Upper lobe of right lung (tissue), 1 donor: ENCODE data around the gene P4HTM. TPM values are rescaled to one million over a fixed set of nuclear protein-coding genes. Genes with fewer than 3 reads are reported as not detected.
A peak's percentile ranks its signal among the peaks of the same experiment; 100 is the strongest.

ENCODE experiments used
- ATAC-seq: fragments of 200-7000 bp; cut with Tn5 transposase; one replicate; pipeline ENCODE4 v1.9.1; 2020; ENCODE audit warnings: mild to moderate bottlenecking, moderate library complexity
- DNase-seq: peaks from one replicate; pipeline ENCODE4 v3.0.0-alpha.2; 2020
- H3K27ac ChIP-seq: fragments of 200-600 bp; one replicate; pipeline ENCODE4 v1.8.0; 2022
- H3K27me3 ChIP-seq: fragments of 200-600 bp; one replicate; pipeline ENCODE4 v1.8.0; 2022; ENCODE audit warnings: mild to moderate bottlenecking
- H3K36me3 ChIP-seq: fragments of 200-600 bp; one replicate; pipeline ENCODE4 v1.8.0; 2022
- H3K4me1 ChIP-seq: fragments of 200-600 bp; one replicate; pipeline ENCODE4 v1.8.0; 2022
- H3K4me3 ChIP-seq: fragments of 200-600 bp; one replicate; pipeline ENCODE4 v1.8.0; 2022; ENCODE audit warnings: mild to moderate bottlenecking
- H3K9me3 ChIP-seq: fragments of 200-600 bp; one replicate; pipeline ENCODE4 v1.8.0; 2022
- intact Hi-C: fragments of 100-400 bp; cut with DNase I; formaldehyde crosslinking; loops from one replicate; pipeline ENCODE4 v1.11.0; 2022
- microRNA-seq: library from miRNA; unstranded; fragments of <30 nt; microRNA quantifications from one replicate; pipeline ENCODE4 v1.2.0, GENCODE V29; 2020; ENCODE audit warnings: borderline microRNAs expressed
- total RNA-seq: library from RNA; stranded (reverse); fragmentation: NEBNext Ultra II Directional; extraction: Animal tissue kit (Norgen Biotek cat#: 25700); gene quantifications from one replicate; pipeline ENCODE4 v1.2.1, GENCODE V29; 2021
- TF ChIP-seq, protein P1 (sequence below): fragments of 200-600 bp; IDR thresholded peaks from one replicate; pipeline ENCODE4 v1.8.0; 2022; ENCODE audit warnings: antibody characterized with exemption
- donor health status: DM: no; HTN: yes; CAD: no; lungs with severe emphysema.

The P4HTM gene
- total RNA-seq, 1 donor from 2014 or later = 38.0 TPM

DNA sequence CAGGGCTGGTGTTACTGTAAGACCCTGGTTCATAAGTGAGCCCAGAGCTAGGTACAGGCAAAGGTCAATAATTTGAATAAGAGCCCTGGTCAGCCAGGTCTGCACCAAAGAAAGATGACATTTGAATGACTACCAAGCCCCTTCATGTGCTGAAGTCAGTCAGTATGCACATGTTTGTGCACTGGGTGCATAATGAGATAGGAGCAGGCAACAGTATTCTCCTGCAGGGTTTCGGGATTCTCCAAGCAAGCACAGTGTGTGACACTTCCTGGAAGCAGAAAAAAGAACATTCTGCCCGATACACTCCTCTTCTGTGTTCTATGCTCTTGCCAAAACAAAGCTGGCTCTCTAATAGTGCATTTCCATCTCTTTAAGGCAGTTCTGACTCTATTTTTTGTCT, 44.6 kb downstream of the P4HTM start:
- TF ChIP-seq, protein P1, sequence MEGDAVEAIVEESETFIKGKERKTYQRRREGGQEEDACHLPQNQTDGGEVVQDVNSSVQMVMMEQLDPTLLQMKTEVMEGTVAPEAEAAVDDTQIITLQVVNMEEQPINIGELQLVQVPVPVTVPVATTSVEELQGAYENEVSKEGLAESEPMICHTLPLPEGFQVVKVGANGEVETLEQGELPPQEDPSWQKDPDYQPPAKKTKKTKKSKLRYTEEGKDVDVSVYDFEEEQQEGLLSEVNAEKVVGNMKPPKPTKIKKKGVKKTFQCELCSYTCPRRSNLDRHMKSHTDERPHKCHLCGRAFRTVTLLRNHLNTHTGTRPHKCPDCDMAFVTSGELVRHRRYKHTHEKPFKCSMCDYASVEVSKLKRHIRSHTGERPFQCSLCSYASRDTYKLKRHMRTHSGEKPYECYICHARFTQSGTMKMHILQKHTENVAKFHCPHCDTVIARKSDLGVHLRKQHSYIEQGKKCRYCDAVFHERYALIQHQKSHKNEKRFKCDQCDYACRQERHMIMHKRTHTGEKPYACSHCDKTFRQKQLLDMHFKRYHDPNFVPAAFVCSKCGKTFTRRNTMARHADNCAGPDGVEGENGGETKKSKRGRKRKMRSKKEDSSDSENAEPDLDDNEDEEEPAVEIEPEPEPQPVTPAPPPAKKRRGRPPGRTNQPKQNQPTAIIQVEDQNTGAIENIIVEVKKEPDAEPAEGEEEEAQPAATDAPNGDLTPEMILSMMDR = no peak
- DNase-seq (no peak), ATAC-seq (no peak)
- Histone ChIP-seq H3K36me3 (peaks cover 89% of the 10 kb centered on the region), H3K9me3 (no peaks in the 10 kb centered on the region), H3K27me3 (no peaks in the 10 kb centered on the region), H3K4me1 (no peaks in the 10 kb centered on the region), H3K27ac (no peak overlapping the region), H3K4me3 (no peak overlapping the region)
- intact Hi-C loops = no loop called here

GRCh38 chr3:49035281-49035680, 45.2 kb downstream of the P4HTM start:
- DNase-seq (no peak), ATAC-seq (peak; percentile 65)
- H3K27ac ChIP-seq = no peak overlapping the region
- no peaks in the 10 kb centered on the region for H3K9me3 ChIP-seq
- no peak overlapping the region for H3K4me3 ChIP-seq
- no peaks in the 10 kb centered on the region for H3K27me3 ChIP-seq
- TF ChIP-seq, protein P1 = no peak
- H3K36me3 ChIP-seq = peaks cover 87% of the 10 kb centered on the region
- H3K4me1 ChIP-seq = no peaks in the 10 kb centered on the region
- intact Hi-C loops = no loop called here

GRCh38 chr3:49053543-49053942, 63.5 kb downstream of the P4HTM start:
- no peak for DNase-seq
- ATAC-seq = no peak
- Histone ChIP-seq H3K9me3 (no peaks in the 10 kb centered on the region), H3K4me3 (no peak overlapping the region), H3K27me3 (no peaks in the 10 kb centered on the region), H3K4me1 (no peaks in the 10 kb centered on the region), H3K27ac (no peak overlapping the region), H3K36me3 (peaks cover 69% of the 10 kb centered on the region)
- intact Hi-C loops = no loop called here
- TF ChIP-seq, protein P1 = no peak

- Histone ChIP-seq H3K27me3 (no peaks in the 10 kb centered on the region), H3K4me3 (no peak overlapping the region), H3K36me3 (peaks cover 69% of the 10 kb centered on the region), H3K9me3 (no peaks in the 10 kb centered on the region), H3K4me1 (no peaks in the 10 kb centered on the region), H3K27ac (no peak overlapping the region)
- no peak for DNase-seq
- ATAC-seq = no peak
- TF ChIP-seq, protein P1 = no peak
- intact Hi-C loops = no loop called here
These were observed 64.4 kb downstream of the P4HTM start for GRCh38 chr3:49054344-49054862.

Small RNA genes within 50 kb of the gene (microRNA-seq; reads per million reads assigned to microRNA genes)
- gene MIR191 (8,067 reads per million, percentile 95 among the genes with 10 or more reads in this experiment), gene MIR425 (814 reads per million, percentile 84 among the genes with 10 or more reads in this experiment)

Other genes starting within 250 kb of the P4HTM start
- gene PRKAR2A, start 142.4 kb upstream of the P4HTM start, total RNA-seq = 47.6 TPM
- 26.0 TPM for gene SLC25A20, start 91.4 kb upstream of the P4HTM start, total RNA-seq
- gene ARIH2, start 71.4 kb upstream of the P4HTM start, total RNA-seq = 88.1 TPM
- 172 TPM for gene WDR6, start 17.1 kb downstream of the P4HTM start, total RNA-seq
- 19.0 TPM for gene DALRD3, start 28.3 kb downstream of the P4HTM start, total RNA-seq
- 77.6 TPM for gene NDUFAF3, start 31.9 kb downstream of the P4HTM start, total RNA-seq
- 107 TPM for gene IMPDH2, start 39.2 kb downstream of the P4HTM start, total RNA-seq
- gene QRICH1, start 103.8 kb downstream of the P4HTM start, total RNA-seq = 83.9 TPM
- gene QARS1, start 114.5 kb downstream of the P4HTM start, total RNA-seq = 172 TPM
- gene USP19, start 130.6 kb downstream of the P4HTM start, total RNA-seq = 63.9 TPM
- gene LAMB2, start 142.8 kb downstream of the P4HTM start, total RNA-seq = 489 TPM
- gene CCDC71, start 176.1 kb downstream of the P4HTM start, total RNA-seq = 22.1 TPM
- gene KLHDC8B, start 181.4 kb downstream of the P4HTM start, total RNA-seq = 22.4 TPM